NCI-H446 treated with DMSO at 0.1 percent for 48 hours (cell line): ENCODE measurements around the gene CEACAM18.

Source experiments
- DNase-seq: peaks from one replicate; lab custom pipeline; 2025; lab: John Stamatoyannopoulos, UW

Gene CEACAM18

GRCh38 chr19:51531349-51532315 is 53.3 kb downstream of the CEACAM18 start, which contains the start of gene SIGLEC6:
TSS of gene SIGLEC6 (minus strand) at chr19:51531670. CDS start at chr19:51531648, 22 bp downstream.
- DNase-seq: no peak

DNA sequence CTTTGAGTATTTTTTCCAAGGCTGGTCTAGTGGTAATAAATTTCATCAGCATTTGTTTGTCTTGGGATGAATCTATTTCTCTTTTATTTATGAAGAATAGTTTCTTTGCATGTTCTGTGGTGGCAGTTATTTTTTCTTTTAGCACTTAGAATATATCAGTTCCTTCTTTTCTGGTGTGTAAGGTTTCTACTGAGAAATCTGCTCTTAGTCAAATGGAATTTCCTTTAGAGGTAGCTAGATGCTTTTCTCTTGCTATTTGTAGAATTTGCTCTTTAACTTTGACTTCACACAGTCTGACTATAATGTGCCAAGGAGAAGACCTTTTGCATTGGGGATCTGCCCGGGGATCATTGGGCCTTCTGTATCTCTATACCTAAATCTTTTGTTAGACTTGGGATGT is 57.2 kb downstream of the CEACAM18 start:
- DNase-seq: no peak

GRCh38 chr19:51539821-51540366 is 61.6 kb downstream of the CEACAM18 start:
- DNase-seq: no peak
